ENCODE results near the gene PLA2G2E. TPM values are rescaled to one million over a fixed set of nuclear protein-coding genes. Genes with fewer than 3 reads are reported as not detected.

PLA2G2E gene
- polyA plus RNA-seq, 1 of the 3 experiments (the other 2 are of a cell fraction): not detected

DNA sequence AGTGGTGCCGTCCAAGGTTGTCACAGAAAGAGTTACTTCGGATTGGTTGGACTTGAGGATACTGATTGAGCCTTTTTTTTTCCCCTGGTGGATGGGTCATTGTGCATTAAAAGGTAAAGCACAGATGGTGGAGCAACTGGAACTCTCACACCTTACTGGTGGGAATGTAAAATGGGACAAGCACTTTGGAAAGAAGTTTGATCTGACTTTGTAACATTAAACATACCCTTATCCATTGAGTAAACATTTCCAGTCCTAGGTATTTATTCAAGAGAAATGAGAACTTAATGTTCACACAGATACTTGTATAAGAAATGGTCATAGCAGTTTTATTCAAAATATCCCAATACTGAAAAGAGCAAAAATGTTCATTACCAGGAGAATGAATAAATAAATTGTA is 41.1 kb upstream of the PLA2G2E start:
- Histone ChIP-seq H2AFZ (ENCODE audit: low read depth) (no peak overlapping the region), H3K4me2 (no peak overlapping the region), H3K36me3 (replicated peaks in 1 of 2; ENCODE audit: control insufficient read depth in 1 of 2, insufficient read depth in 2 of 2, low read length in 1 of 2) (no peaks in the 10 kb centered on the region), H4K20me1 (ENCODE audit: insufficient read depth) (no peaks in the 10 kb centered on the region), H3K9ac (no peak overlapping the region), H3F3A (replicated peaks; ENCODE audit: insufficient read depth) (no peaks in the 10 kb centered on the region), H3K9me3 (no peaks in the 10 kb centered on the region), H3K4me1 (ENCODE audit: control insufficient read depth in 1 of 2, insufficient read depth in 2 of 2, low read depth in 1 of 2, low read length in 1 of 2) (no peaks in the 10 kb centered on the region), H3K27me3 (ENCODE audit: insufficient read depth) (no peaks in the 10 kb centered on the region; the same call in none of the 2 replicates), H3K9me2 (no peaks in the 10 kb centered on the region), H3K4me3 (ENCODE audit: low read depth in 2 of 2, low read length in 1 of 2) (no peak overlapping the region), H3K27ac (ENCODE audit: low read depth in 2 of 2, low read length in 1 of 2) (no peak overlapping the region), H3K79me2 (ENCODE audit: insufficient read depth) (no peaks in the 10 kb centered on the region)
- POLR2A ChIA-PET: no interaction called here
- no peak for DNase-seq
- WGBS (ENCODE audit: low lambda C conversion rate): 3% methylated on average over 2 of the region's 2 CpGs
- TF ChIP-seq ELF1 (IDR thresholded peaks at IDR 0.05) (no peak), NRF1 (IDR thresholded peaks at IDR 0.05; ENCODE audit: low read depth, low read length) (no peak), NFIC (IDR thresholded peaks at IDR 0.05; ENCODE audit: borderline replicate concordance) (no peak), MXI1 (IDR thresholded peaks at IDR 0.05; ENCODE audit: low read depth, low read length) (no peak), CTCF (IDR thresholded peaks at IDR 0.05) (no peak), YY1 (IDR thresholded peaks at IDR 0.05; ENCODE audit: low read depth) (no peak), FOSL2 (IDR thresholded peaks at IDR 0.05; ENCODE audit: borderline replicate concordance, low read depth) (no peak), RCOR1 (IDR thresholded peaks at IDR 0.05; ENCODE audit: low read length) (no peak), GABPA (IDR thresholded peaks at IDR 0.05; ENCODE audit: low read depth) (no peak), RXRA (IDR thresholded peaks at IDR 0.05; ENCODE audit: borderline replicate concordance, low read depth) (no peak), PBX3 (IDR thresholded peaks at IDR 0.05) (no peak), REST (IDR thresholded peaks at IDR 0.05; ENCODE audit: low read depth, low read length) (no peak), FOXM1 (IDR thresholded peaks at IDR 0.05; ENCODE audit: low read depth) (no peak), GATA2 (CRISPR knock-in tag; IDR thresholded peaks at IDR 0.05) (no peak)
- CTCF ChIA-PET: no interaction called here

Data from SK-N-SH (cell line).